ENCODE results near the gene MRPS15.
"Not testable (repeated sequence)": the region's sequence is repeated elsewhere in the genome, so short reads cannot be mapped to it uniquely, and the experiment has no call there.

MRPS15 gene

DNA sequence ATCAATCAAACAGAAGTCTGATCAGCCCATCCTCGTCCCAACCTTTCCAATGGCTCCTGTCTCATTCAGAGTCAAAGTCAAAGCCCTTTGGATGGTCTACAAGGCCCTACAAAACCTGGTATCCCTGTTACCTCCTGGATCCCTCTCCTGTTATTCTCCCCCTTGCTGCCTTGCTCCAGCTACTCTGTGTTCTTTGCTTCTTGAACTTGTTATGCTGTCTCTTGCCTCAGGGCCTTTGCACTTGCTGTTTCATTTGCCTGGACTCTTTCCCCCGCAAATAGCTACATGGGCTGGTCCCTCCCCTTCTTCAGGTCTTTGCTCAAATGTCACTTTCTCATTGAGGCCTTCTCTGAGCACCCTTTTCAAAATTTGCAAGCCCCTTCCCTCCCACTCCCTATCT is 19.9 kb upstream of the MRPS15 start:
- in situ Hi-C loops (cut with MboI; ENCODE audit: low sequenced_read_pairs), result no loop called here

DNA sequence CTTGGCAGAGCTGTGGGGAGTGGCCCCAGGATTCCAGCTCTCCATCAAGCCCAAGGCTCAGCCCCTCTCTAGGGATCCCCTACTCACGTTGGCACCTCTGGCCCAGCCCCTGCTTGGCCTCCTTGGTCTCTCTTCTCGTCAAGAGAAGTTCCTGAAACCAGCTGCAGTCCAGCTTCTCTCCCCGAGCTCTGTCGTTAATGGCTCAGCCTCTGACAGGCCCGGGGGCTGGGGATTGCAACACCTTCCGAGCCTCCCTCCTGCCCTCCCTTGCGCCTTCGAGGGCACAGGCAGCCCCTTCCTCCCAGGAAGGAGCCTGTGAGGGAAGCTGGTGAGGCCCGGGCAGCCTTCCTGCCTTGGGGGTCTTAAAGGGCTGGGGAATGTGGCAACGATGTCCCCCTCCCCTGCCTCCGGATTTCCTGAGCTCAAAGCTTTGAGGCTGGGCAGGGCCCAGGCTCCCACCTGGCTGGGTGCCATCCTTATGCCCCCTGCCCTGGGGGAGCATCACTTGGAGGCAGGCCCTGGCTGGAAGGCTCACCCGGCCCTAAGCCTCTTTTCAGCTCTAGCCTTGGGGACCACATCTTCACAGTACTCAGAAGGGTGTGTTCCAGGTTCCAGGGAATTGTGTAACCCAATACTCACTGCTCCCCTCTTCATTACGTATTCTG is 18.7 kb upstream of the MRPS15 start, which contains the start of gene CSF3R:
Gene CSF3R, minus strand, starts transcription at position 190 of the 665 bp plus-strand sequence. CDS start 3,417 bp downstream, outside the sequence.
- in situ Hi-C loops (cut with MboI; ENCODE audit: low sequenced_read_pairs), result no loop called here

DNA sequence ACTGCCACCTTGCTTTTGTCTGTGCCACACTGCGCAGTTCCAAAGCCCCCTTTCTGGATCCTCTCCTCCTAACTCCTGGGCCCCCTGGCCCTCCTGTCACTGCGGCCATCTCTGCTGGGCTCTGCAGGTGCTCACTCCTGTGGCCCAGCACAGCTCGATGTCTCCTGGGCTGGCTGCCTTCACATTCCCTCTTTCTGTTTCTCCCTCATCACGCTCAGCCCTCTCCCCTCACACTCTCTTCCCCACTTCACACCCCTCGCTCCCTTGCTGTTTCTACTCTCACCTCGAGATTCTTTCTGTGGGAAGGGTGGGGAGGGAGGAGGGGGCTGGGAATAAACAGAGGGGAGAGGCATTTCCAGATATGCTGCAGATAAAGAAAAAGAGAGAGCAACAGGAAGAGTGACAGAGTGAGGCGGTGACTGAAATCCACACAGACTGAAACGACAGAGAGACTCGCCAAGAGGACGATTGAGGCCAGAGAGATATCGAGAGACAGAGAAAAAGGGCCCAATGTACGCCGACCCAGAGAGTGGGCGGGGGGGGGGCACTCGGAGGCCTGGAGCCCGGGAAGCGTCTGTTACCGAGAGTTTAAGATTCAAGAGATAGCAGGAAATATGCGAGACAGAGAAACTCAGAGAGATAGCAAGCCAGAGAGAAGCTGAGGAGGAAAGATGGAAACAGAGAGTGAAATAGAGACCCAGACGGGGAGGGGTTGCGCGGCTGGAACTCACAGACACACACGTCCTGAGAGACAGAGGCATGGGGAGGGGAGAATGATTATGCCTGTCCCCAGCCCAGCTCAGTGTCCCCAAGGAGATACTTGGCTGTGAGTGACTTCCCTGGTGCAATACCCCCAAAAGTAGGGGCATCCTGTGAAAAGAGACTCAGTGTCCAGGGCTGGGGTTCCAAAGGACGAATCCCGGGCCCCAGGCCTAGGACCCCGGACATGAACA is 17.9 kb upstream of the MRPS15 start:
- in situ Hi-C loops (cut with MboI; ENCODE audit: low sequenced_read_pairs), result no loop called here

- in situ Hi-C loops (cut with MboI; ENCODE audit: low sequenced_read_pairs), result no loop called here
Observed at GRCh38 chr1:36481091-36481490, 16.9 kb upstream of the MRPS15 start.

GRCh38 chr1:36480161-36480560 is 16.0 kb upstream of the MRPS15 start:
- in situ Hi-C loops (cut with MboI; ENCODE audit: low sequenced_read_pairs), result no loop called here

GRCh38 chr1:36479505-36480051 is 15.4 kb upstream of the MRPS15 start:
- in situ Hi-C loops (cut with MboI; ENCODE audit: low sequenced_read_pairs), result no loop called here

DNA sequence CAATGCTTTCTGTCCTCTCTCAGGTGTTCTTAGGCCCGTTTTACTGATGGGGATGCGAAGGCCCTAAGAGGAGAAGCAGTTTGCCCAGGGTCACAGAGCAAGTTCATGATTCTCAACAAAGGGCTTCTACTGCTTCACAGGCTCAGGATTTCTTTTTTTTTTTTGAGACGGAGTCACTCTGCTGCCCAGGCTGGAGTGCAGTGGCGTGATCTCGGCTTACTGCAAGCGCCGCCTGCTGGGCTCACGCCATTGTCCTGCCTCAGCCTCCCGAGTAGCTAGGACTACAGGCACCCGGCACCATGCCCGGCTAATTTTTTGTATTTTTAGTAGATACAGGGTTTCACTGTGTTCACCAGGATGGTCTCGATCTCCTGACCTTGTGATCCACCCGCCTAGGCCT is 13.4 kb upstream of the MRPS15 start:
- in situ Hi-C loops (cut with MboI; ENCODE audit: low sequenced_read_pairs), result not testable (repeated sequence)

DNA sequence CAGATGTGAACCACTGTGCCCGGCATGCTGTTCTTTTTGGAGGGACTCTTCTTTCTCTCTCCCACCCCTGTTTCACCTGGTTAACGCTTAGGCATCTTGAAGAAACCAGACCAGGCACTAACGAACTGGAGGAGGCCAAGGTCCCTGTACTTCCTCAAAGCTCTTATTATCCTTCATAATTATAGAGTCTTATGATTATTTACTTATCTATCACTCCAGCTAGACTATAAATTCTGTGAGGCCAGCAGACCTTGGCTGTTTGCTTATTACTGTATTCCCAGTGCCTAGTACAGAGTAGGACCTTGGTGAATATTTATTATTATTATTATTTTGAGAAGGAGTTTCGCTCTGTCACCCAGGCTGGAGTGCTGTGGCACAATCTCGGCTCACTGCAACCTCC is 12.8 kb upstream of the MRPS15 start:
- in situ Hi-C loops (cut with MboI; ENCODE audit: low sequenced_read_pairs), result no loop called here

DNA sequence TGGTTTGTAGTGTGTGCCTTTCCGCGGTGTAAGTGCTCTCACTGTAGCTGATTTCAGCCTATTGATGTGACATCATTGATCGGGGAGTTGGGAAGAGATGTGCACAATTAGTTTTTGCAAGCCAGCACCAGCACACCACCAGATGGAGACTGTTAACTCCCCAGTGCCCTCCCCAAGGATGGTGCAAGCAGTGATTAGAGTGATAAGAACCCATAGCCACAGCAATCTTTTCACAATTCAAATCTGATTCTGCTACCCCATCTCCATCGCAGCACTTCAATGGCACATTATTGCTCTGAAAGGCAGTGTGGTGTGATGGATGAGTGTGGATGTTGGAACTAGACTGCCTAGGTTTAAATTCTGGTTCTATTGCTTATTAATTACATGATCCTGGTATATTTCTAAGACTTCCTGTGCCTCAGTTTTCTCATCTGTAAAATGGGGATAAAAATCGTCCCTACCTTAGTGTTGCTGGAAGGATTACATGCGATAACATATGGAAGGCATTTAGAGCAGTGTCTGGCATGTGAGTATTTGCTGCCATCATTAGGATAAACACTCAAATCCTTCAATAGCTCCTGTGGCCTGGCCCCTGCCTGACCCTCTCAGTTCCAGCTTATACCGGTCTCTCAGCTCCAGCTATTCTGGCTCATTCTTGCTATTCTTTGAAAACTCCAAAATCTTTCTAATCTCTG is 11.9 kb upstream of the MRPS15 start:
- in situ Hi-C loops (cut with MboI; ENCODE audit: low sequenced_read_pairs), result no loop called here

DNA sequence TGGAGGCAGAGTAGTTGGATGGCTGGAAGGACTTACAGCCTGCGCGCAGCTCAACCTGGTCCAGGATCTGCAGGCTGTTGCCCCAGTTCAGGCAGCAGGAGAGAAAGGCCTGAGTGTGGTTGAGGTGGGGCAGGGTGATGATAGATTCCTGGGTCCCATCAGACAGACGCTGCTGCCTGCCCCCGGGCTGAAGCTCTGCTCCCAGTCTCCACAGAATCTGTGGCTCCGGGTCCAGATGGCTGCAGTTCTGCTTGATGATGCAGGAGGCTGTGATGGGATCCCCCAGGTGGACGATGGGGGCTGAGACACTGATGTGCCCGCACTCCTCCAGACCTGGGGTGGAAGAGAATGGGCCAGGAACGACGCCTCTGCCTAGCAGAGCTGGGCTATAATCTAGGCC is 11.2 kb upstream of the MRPS15 start:
- in situ Hi-C loops (cut with MboI; ENCODE audit: low sequenced_read_pairs), result no loop called here

- in situ Hi-C loops (cut with MboI; ENCODE audit: low sequenced_read_pairs), result no loop called here
Observed at GRCh38 chr1:36472656-36473055, 8.5 kb upstream of the MRPS15 start.

- in situ Hi-C loops (cut with MboI; ENCODE audit: low sequenced_read_pairs), result no loop called here
Observed at GRCh38 chr1:36471830-36472641, 7.9 kb upstream of the MRPS15 start.

DNA sequence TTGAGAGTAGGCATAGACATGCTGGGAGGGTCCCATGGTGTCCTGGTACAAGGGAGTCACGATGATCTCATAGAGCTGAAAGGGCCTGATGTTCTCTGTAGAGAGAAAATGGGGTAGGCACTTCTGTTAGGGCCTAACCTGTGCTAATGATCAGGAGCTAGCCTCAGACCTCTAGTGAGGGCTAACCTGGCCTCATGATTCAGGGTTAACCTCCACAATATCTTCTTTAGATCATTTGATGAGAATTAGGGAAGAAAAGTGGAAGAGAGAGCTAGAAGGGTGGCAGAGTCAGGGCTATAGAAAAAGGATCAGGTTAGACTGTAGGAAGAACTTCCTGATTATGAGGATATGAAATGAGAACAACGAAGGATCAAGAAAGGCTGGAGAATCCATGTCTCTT is 5.0 kb upstream of the MRPS15 start:
- in situ Hi-C loops (cut with MboI; ENCODE audit: low sequenced_read_pairs), result no loop called here

- in situ Hi-C loops (cut with MboI; ENCODE audit: low sequenced_read_pairs), result no loop called here
Observed at GRCh38 chr1:36467700-36468455, 3.7 kb upstream of the MRPS15 start.

- in situ Hi-C loops (cut with MboI; ENCODE audit: low sequenced_read_pairs), result no loop called here
Observed at GRCh38 chr1:36467027-36467410, 2.8 kb upstream of the MRPS15 start.

DNA sequence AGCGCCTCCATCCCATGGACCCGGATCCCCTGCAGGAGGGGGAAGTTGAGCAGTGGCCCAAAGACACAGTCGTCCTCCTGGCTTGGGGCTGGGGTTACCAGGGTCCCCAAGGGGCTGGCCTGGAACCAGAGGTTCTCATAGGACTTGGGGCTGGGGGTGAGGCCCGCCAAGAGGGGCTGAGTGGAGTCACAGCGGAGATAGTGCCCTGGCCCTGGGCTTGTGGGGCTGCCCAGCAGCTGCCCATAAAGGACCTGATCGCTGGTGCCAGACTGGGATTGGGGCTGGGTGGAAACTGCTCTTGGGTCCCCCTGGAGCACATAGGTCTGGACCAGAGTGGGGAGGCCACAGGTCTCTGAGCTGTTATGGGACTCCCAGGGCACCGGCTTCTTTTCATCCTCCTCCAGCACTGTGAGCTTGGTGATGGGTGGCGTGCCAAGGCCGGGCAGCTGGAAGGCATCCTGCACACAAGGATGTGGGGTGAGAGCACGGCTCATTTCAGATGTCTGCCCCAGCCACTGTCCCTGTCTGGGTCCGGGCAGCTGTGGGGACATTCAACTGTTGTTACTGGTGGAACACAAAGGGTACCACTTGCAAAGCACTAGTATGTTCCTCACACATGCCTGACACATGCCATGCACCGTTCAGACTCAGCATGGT is 2.3 kb upstream of the MRPS15 start:
- in situ Hi-C loops (cut with MboI; ENCODE audit: low sequenced_read_pairs), result no loop called here

DNA sequence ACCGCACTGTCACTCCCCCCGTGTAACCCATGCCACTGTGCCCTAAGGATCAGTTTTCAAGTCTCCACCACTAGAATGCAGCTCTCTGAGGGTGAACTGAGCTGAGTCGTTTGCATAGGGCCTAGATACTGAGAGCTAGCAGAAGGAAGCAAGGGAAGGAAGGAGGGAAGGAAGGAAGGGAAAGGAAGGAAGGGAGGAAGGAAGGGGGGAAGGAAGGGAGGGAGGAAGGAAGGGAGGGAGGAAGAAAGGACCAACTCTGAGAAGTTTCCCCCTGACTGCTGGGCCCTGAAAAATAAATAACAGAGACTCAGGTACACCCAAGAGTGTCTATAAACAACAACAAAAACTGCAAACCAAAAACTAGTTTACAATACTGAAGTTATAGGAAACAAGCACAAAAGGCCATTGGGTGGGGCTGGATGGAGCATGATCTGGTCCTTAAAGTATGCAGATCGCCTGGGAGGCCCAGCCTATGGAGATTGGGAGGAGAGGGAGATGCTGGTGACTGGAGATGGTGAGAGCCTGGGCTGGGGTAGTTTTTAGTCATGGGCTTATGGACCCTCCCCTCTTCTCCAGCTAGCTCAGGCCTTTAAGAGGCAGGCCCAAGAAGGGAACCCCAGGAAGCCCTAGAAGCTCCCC is 1.7 kb upstream of the MRPS15 start:
- in situ Hi-C loops (cut with MboI; ENCODE audit: low sequenced_read_pairs), result no loop called here

DNA sequence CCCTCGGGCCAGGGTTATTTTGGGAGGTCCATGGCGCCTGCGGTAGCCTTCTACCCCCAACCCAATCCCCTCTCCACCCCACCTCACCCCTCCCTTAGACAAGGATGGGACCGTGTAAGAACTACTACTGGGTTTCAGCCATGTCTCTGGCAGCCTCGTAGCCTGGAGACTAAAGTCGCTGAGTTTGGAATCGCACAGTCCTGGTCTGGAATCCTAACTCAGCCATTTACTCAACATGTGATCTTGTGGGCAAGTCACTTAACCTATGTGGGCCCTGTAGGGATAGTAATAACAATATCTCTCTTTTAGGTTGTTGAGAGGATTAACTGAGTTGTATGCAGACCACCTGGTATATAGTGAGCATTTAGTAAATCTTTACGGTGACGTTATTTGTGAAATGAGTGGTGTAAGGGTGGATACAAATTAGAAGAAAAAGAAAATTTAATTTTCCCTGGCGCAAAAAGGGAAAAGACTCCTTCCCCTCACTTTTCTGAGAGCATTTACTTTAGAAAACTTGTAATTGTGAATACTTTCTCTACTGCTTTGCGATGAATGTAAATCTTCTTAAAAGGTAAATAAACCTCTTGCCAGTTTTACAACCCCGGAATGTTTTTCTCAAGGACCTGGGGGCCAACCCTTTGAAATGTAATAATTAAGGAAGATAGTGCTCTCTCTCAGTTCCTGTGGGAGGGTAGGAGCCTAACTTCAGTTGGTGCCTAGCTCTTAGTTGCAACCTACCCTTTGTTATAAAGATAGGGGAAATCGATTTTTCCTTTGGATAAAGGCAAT is 615 bp upstream of the MRPS15 start:
- in situ Hi-C loops (cut with MboI; ENCODE audit: low sequenced_read_pairs), result no loop called here

All from HL-60/S4 treated with retinoic acid at 250 ng/mL for 4 days and 3 days (cell line).